Right lobe of liver (tissue), 4 donors: ENCODE measurements around the gene AK3.

ENCODE experiments used
- CTCF ChIP-seq, 4 donors: fragments of 200-600 bp in 3 of 4; fragments of 450-650 bp in 1 of 4; IDR thresholded peaks; one replicate each; pipeline versions ENCODE4 v1.5.1 to v1.8.0; 2016 to 2022; ENCODE audit warnings: antibody characterized with exemption in 4 of 4, mild to moderate bottlenecking in 2 of 4
- POLR2A ChIP-seq: fragments of 450-650 bp; IDR thresholded peaks from one replicate; pipeline ENCODE4 v1.6.1; 2017; ENCODE audit warnings: antibody characterized with exemption, mild to moderate bottlenecking
- donor health status: DM: no; HTN: no; CAD: no.
- donor health status: DM: no; HTN: no; CAD: no.
- donor health status: DM: no; HTN: yes; CAD: no.

GRCh38 chr9:4671737-4672136, 69.3 kb downstream of the AK3 start:
- TF ChIP-seq CTCF (IDR thresholded peaks at IDR 0.05) (no peak), POLR2A (no peak)
